Adipocyte (in vitro differentiated cells): ENCODE data around the gene CGREF1.

Source experiments
- DNase-seq: peaks from one replicate; pipeline ENCODE4 v3.0.0-alpha.2; 2015; ENCODE audit warnings: low read depth
- H3K27me3 ChIP-seq: replicated peaks from 2 replicates; pipeline ENCODE4 v1.7.0; 2013; ENCODE audit warnings: mild to moderate bottlenecking, low read length, moderate library complexity; ENCODE audit not compliant: control insufficient read depth, insufficient read depth
- H3K36me3 ChIP-seq: 2 replicates; pipeline ENCODE4 v1.7.0; 2013; ENCODE audit warnings: low read length, mild to moderate bottlenecking, moderate library complexity; ENCODE audit not compliant: control insufficient read depth, insufficient read depth, severe bottlenecking
- H3K4me1 ChIP-seq: 2 replicates; pipeline ENCODE4 v1.7.0; 2013; ENCODE audit warnings: mild to moderate bottlenecking, low read length, moderate library complexity; ENCODE audit not compliant: control insufficient read depth, insufficient read depth
- H3K4me3 ChIP-seq: 2 replicates; pipeline ENCODE4 v1.7.0; 2013; ENCODE audit warnings: mild to moderate bottlenecking, low read length, moderate library complexity
- H3K9ac ChIP-seq: 2 replicates; pipeline ENCODE4 v1.7.0; 2013; ENCODE audit warnings: mild to moderate bottlenecking, low read length, moderate library complexity
- H3K9me3 ChIP-seq: 2 replicates; pipeline ENCODE4 v1.7.0; 2013; ENCODE audit warnings: mild to moderate bottlenecking, low read length, moderate library complexity; ENCODE audit not compliant: control insufficient read depth

Gene CGREF1

DNA sequence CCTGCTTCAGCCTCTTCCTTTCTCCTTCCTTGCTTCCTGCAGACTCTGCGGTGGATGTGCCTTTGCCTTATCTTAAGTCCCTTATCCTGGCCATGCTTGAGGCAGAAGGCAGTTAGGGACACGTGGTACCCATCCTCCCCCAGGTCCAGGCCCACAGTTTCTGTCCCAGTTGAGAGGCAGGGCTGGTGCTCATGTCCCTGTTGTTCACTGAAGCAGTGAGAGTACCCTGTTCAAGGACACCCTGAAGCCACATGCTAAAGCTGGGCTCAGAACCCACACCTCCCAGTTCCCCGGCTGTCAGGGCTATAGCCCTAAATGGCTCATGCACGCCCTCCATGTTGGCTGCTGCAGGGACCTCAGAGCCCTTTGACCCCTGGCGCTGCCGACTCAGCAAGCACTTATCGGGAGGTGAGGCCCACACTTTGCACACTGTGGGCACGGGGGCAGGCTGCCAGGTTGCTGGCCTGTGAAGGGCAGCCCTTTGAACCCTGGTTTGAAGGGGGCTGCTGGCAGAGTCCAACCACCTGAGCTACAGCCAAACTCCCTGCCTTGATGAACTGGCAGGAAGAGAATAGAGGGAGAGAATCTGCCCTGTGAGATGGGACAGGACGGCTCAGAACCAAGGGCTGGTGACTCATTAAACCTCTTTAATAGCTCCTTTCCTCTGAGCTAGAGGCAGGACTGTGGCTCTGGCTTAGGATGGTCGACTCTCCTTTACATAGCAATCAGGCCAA, 26.1 kb downstream of the CGREF1 start:
- H3K4me1 ChIP-seq = peaks cover 16% of the 10 kb centered on the region
- no peak overlapping the region for H3K9ac ChIP-seq
- H3K27me3 ChIP-seq = no peaks in the 10 kb centered on the region
- no peak overlapping the region for H3K4me3 ChIP-seq
- DNase-seq = no peak
- H3K36me3 ChIP-seq = no peaks in the 10 kb centered on the region
- no peaks in the 10 kb centered on the region for H3K9me3 ChIP-seq

DNA sequence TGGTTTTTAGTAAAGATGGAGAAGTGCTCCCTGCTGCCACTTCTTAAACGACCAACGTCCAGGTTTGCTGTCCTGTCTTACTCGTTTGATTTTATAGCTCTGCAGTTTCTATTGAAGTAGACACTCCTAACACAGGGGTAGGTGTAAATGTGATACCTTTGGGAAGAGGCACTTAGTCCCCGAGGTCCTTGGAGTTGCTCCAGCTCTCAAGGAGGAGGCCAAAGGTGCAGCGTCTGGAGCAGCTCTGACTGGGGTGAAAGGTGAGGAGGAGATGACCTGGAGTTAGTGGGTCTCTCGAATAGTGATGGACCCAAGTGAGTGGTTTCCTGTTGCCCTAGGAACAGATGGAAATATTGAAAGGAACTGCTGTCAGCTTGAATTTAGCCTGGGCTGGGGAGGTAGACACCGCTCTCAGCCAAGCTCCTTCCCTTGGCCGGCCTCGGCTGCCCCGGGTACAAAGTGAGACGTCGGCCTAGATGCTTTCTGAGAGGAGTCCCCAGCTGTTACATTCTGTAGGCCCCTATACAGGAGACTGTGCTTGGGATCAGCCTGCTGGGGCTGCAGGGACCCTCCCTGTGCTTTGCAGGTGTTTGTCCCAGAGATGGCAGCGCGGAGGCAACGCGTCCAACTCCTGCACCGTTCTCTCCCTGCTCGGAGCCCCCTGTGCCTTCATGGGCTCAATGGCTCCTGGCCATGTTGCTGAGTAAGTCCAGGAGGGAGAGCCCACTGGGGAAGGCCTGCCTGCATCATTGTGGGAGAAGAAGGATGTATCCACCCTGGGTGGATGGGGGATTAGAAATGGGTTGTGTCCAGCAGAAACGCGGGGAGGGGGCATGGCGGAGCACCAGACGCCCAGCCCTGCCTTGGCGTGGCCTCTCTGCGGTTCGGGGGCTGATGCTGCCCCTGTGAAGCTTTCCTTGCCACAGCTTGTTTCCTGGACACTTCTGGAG, 26.9 kb downstream of the CGREF1 start:
- no peak overlapping the region for H3K4me3 ChIP-seq
- no peak overlapping the region for H3K9ac ChIP-seq
- peaks cover 17% of the 10 kb centered on the region for H3K4me1 ChIP-seq
- H3K9me3 ChIP-seq = no peaks in the 10 kb centered on the region
- H3K27me3 ChIP-seq = no peaks in the 10 kb centered on the region
- DNase-seq = no peak
- H3K36me3 ChIP-seq = no peaks in the 10 kb centered on the region

DNA sequence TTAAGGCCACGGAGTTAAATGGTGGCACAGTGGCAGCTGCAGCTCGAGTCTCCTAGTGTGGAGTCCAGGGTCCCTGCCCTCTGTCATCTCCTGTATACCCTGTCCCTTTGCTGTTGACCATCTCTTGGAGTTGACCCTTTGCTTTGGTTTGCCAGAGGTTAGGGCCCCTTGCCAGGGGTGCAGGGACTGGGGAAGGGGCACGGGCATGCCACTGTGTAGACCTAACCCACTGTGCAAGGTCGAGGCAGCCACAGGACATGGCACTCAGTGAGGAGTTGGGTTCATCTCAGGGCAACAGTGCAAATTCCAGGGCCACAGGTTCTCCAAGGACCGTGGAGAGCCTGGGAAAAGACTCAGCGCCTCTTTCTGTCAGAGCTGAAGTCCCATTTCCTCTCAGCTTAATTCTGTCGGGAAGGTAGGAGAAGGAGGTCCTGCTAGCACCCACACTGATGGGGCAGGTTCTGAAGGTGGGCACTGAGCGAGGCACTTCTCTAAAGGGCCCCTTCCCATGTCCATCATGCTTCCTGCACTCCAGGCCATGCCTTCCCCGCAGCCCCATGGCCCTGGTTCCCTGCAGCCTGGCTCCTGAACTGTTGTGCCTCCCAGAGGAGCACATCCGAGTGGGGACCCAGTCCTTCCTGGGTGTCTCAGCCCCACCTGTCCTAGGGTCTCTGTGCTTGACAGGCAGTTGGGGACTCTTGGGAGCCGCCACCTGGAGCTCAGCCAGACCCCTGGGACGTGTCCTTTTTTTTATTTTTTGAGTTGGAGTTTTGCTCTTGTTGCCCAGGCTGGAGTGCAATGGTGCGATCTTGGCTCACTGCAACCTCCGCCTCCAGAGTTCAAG, 29.6 kb downstream of the CGREF1 start:
- DNase-seq = no peak
- Histone ChIP-seq H3K27me3 (no peaks in the 10 kb centered on the region), H3K9ac (no peak overlapping the region), H3K36me3 (no peaks in the 10 kb centered on the region), H3K9me3 (no peaks in the 10 kb centered on the region), H3K4me3 (no peak overlapping the region), H3K4me1 (peaks cover 14% of the 10 kb centered on the region)

DNA sequence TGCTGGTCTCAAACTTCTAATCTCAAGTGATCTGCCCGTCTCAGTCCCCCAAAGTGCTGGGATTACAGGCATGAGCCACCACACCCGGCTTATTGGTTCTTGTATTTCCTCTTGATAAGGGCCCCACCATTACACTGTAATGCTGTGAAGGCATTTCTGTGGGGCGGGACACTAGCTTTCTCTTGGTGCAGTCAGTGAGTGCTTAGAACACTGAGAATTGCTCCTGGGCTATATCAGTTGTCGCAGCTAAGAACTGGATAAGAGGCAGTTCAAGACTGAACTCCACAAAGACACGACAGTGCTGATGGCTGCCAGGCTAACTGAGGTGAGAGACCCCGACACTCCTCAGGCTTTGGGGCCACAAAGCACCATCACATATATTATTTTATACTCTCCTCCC, 30.3 kb downstream of the CGREF1 start:
- no peak overlapping the region for H3K4me3 ChIP-seq
- H3K9me3 ChIP-seq = no peaks in the 10 kb centered on the region
- peaks cover 14% of the 10 kb centered on the region for H3K4me1 ChIP-seq
- no peak for DNase-seq
- no peaks in the 10 kb centered on the region for H3K27me3 ChIP-seq
- no peak overlapping the region for H3K9ac ChIP-seq
- no peaks in the 10 kb centered on the region for H3K36me3 ChIP-seq

DNA sequence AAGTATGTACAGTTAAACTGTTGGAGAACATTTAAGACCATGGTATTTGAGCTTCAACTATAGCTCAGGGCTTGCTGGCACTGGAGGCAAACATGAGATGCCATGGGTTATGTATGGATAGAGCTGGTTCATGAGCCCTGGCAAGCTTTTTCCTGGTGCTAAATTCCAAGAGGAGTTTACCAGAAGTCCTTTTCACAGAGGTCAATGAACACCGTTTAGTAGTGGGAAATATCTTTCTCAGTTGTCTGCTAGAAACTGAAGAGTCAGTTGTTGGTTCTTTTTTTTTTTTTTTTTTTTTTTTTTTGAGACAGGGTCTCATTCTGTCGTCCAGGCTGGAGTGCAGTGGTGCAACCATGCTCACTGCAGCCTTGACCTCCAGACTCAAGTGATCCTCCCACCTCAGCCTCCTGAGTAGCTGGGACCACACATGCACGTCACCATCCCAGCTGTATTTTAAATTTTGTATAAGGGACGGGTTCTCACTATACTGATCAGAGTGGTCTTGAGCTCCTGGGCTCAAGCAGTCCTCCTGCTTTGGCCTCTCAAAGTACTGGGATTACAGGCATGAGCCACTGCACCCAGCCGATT, 31.0 kb downstream of the CGREF1 start:
- no peak overlapping the region for H3K4me3 ChIP-seq
- H3K9ac ChIP-seq = no peak overlapping the region
- peaks cover 14% of the 10 kb centered on the region for H3K4me1 ChIP-seq
- H3K36me3 ChIP-seq = no peaks in the 10 kb centered on the region
- DNase-seq = no peak
- H3K9me3 ChIP-seq = no peaks in the 10 kb centered on the region
- H3K27me3 ChIP-seq = no peaks in the 10 kb centered on the region

DNA sequence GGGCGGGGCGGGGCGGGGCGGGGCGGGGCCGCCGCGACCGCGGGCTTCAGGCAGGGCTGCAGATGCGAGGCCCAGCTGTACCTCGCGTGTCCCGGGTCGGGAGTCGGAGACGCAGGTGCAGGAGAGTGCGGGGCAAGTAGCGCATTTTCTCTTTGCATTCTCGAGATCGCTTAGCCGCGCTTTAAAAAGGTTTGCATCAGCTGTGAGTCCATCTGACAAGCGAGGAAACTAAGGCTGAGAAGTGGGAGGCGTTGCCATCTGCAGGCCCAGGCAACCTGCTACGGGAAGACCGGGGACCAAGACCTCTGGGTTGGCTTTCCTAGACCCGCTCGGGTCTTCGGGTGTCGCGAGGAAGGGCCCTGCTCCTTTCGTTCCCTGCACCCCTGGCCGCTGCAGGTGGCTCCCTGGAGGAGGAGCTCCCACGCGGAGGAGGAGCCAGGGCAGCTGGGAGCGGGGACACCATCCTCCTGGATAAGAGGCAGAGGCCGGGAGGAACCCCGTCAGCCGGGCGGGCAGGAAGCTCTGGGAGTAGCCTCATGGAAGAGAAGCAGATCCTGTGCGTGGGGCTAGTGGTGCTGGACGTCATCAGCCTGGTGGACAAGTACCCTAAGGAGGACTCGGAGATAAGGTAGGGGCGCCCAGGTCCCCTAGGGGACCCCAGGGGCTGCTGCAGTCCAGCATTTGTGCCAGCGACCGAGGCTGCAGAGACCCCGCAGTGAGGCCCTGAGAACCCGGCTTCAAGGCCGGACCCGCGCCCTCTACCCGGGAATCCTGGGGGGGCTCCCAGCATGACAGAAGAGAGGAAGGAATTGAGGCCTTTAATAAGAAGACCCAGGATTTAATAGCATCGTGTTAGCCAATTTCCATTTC, 32.0 kb downstream of the CGREF1 start, which contains the start of gene KHK:
TSS of gene KHK (plus strand) at position 49 of the 870 bp plus-strand sequence. CDS start at position 537, 488 bp downstream.
- no peak for DNase-seq
- no peaks in the 10 kb centered on the region for H3K9me3 ChIP-seq
- H3K27me3 ChIP-seq = no peaks in the 10 kb centered on the region
- H3K36me3 ChIP-seq = peaks cover 8% of the 10 kb centered on the region
- H3K4me1 ChIP-seq = peaks cover 14% of the 10 kb centered on the region
- peak within 1 kb of the TSS; percentile 90 for H3K9ac ChIP-seq
- H3K4me3 ChIP-seq = peak within 1 kb of the TSS; percentile 82

DNA sequence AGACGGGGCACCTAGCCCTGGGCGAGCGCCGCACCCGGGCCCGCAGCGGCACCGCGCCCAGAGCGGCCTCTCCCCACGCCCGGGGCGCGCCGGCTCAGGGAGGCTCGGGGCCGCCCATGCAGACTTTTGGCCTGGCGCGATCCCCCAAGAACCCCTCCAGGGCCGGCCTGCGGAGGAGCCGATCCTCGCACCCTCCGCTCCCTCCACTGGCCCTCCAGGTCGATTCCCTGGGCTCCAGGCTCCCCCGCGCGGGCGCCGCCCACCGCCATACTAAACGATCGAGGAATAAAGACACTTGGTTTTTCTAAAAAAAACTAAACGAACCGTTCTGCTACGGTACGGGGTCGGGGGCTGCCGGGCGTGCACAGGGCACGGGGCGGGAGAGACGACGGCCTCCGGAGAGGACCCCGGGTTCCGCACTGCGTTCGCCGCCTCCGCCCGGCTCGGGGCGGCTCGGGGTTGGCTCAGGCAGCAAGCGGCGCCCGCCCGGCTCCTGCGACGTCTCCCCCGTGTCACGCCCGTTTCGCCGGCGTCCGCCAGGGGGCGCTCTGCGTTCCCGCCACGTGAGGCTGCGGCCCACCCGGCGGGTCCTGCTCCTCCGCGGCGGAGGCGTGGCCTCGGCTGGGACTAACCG, 32.7 kb downstream of the CGREF1 start:
- Histone ChIP-seq H3K9ac (peak overlapping the region; percentile 90), H3K36me3 (peaks cover 10% of the 10 kb centered on the region), H3K9me3 (no peaks in the 10 kb centered on the region), H3K4me1 (peaks cover 19% of the 10 kb centered on the region), H3K27me3 (no peaks in the 10 kb centered on the region), H3K4me3 (peak overlapping the region; percentile 82)
- peak; percentile 97 for DNase-seq

DNA sequence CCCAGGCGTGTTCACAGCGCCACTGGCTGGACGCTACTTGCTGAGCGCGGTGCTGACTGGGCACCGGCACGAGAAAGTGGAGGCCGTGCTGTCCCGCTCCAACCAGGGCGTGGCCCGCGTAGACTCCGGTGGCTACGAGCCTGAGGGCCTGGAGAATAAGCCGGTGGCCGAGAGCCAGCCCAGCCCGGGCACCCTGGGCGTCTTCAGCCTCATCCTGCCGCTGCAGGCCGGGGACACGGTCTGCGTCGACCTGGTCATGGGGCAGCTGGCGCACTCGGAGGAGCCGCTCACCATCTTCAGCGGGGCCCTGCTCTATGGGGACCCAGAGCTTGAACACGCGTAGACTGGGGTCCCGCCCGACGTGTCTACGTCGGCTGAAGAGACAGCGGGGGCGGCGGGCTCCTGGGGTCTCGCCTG, 33.2 kb downstream of the CGREF1 start:
- H3K4me1 ChIP-seq = peaks cover 24% of the 10 kb centered on the region
- peak overlapping the region; percentile 90 for H3K9ac ChIP-seq
- peaks cover 10% of the 10 kb centered on the region for H3K36me3 ChIP-seq
- DNase-seq = peak; percentile 41
- H3K27me3 ChIP-seq = no peaks in the 10 kb centered on the region
- no peaks in the 10 kb centered on the region for H3K9me3 ChIP-seq
- peak overlapping the region; percentile 82 for H3K4me3 ChIP-seq

DNA sequence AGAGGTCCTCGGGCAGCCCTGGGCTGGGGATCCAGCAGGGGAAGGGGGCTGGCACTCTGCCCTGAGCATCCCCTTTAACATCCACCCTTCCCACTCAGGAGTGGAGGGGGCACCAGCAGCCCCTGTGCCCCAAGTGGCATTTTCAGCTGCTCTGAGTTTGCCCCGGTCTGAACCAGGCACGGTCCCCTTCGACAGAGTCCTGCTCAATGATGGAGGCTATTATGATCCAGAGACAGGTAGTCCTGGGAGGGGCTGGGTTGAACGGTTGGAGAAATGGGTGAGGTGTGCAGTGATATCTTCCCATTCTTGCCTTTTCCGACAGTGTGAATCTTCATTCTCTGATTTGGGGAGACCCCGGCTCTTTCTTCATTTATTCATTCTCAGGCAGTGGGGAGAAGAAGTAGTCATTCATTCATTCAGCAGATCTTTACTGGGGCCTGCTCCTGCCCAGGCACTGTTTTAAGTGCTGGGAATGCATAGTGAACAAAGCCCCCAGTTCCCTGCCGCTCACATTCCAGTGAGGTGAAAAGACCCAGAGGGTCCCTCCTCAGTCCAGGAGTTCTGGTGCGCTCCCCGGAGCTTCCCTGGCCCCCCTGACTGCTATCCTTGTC, 33.8 kb downstream of the CGREF1 start:
- peak overlapping the region; percentile 82 for H3K4me3 ChIP-seq
- no peak for DNase-seq
- peak overlapping the region; percentile 90 for H3K9ac ChIP-seq
- H3K9me3 ChIP-seq = no peaks in the 10 kb centered on the region
- no peaks in the 10 kb centered on the region for H3K27me3 ChIP-seq
- peaks cover 30% of the 10 kb centered on the region for H3K4me1 ChIP-seq
- H3K36me3 ChIP-seq = peaks cover 10% of the 10 kb centered on the region
